HG03558 (cell line): ENCODE data around the gene EDC3.

Experiments used
- ATAC-seq: cut with Tn5 transposase; IDR thresholded peaks from one replicate; pipeline ENCODE4 v1.9.1; 2021; ENCODE audit warnings: moderate number of reproducible peaks; ENCODE audit not compliant: unreplicated experiment; ENCODE audit errors: extremely low read depth

EDC3 gene

DNA sequence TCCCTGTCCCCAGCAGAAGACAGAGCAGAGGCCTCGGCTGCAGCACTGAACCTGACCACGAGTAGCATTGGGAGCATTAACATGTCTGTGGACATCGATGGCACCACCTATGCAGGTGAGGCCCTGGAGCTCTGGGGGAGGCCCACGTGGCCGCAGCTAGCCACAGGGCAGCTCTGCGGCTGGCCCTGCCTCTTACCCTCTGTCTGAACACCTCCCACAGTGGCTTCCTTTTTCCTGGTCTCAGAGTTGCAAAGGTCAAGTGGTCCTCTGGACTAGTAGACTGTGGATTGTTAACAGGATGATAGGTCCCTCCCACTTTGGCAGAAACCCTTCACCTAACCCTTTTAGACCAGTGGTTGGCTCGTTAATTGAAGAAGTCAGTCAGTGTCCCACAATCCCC is 102.7 kb downstream of the EDC3 start:
- no peak for ATAC-seq

- ATAC-seq, result no peak
Observed at GRCh38 chr15:74592222-74592621, 103.6 kb downstream of the EDC3 start.

- no peak for ATAC-seq
Observed at GRCh38 chr15:74589826-74590225, 106.0 kb downstream of the EDC3 start.

DNA sequence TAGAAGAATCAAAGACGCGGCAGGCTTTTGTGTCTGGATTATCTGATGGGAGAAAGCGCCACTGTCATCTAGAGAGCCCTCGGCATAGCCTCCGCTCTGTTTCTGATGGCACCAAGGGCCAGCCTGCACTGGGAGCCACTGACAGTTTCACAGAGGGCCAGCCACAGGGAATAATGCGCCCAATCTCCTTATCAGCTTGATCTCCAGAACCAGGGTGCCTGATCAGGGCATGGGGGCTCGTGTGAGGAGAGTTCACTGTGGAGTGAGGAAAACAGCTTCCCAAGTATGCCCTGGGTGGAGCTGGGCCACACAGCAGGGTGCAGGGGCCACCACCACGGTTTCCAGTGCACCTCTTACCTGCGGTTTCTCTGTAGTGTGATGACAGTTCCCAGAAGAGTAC is 110.0 kb downstream of the EDC3 start:
- ATAC-seq, result no peak

- no peak for ATAC-seq
Observed at GRCh38 chr15:74585191-74585590, 110.6 kb downstream of the EDC3 start.

GRCh38 chr15:74584779-74585178 is 111.0 kb downstream of the EDC3 start:
- ATAC-seq, result no peak

DNA sequence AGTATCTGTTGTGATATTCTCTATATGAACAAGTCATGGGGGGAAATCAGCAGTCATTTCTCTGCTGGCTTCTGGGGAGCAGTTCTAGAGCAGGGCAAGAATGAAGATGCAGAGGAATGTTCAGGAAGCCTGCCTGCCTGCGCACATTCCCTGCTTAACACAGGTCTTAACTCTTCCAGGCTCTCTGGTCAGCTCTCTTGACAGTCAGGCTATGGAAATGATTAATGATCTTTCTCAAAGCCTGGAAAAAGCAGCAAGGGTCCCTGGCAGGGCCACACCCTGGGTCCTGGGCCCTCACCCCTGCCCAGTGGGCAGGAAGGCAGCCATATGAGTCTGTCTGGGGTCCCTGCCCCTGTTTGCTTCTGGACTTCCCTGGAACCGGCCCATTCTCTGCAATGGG is 111.6 kb downstream of the EDC3 start:
- ATAC-seq, result no peak
